GM19099 (cell line): Measurements from ENCODE around the gene GPR42.

Source experiments
- POLR2A ChIP-seq: IDR thresholded peaks from 3 replicates; pipeline ENCODE4 v1.6.1; 2011; ENCODE audit warnings: low read depth; ENCODE audit not compliant: insufficient read length; ENCODE audit errors: extremely low read depth

Gene GPR42

DNA sequence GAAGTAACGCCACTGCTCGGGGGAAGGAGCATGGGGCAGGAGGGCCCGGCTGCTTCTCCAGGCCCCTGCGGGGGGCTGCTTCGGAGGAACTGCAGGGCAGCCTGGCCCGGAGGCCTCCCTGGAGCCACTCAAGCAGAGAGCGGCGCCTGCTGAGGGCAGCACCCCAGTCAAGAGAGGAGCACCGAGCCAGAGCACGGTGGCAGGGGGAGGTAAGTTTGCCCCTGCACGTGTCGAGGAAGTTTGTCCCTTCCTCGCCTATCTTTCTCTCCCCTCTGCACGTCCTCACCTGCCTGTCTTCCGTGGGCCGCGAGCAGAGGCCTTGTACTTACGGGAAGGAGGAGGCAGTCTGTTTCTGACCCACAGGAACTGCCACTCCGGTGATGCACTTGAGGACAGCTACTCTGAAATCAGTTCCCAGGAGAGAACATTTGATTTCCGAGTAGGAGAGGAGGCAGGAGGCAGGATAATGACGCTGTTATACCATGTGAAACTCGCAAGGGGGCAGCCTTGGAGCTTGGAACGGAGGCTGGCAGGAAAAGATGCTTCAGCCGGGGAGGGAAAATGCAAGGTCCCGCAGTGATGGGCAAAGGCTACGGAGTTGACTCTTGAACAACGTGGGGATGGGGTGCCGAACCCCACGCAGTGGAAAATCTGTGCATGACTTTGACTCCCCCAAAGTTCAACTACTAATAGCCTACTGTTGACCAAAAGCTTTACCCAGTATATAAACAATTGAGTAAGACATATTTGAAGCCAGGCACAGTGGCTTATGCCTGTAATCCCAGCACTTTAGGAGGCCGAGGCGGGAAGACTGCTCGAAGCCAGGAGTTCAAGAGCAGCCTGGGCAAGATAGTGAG lies 18.2 kb upstream of the GPR42 start:
- TF ChIP-seq POLR2A, result no peak

DNA sequence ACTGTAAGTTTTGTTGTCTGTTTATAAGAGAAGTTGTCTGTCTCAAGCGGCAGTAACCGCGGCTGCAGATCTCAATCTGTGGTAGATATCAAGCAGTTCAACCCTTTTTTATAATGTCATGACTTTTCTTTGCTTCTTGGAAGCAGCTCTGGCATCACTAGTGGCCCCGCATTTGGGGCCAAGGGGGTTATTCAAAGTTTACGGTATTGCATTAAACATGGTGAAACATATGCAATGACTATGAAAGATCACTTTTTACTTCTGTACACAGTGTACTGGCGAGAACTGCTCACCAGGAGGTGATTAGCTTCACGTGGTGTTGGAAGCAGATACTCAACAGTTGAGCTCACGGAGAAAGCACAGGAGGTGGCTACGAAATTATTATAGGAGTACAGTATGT lies 17.2 kb upstream of the GPR42 start:
- no peak for TF ChIP-seq POLR2A

- no peak for TF ChIP-seq POLR2A
Observed at GRCh38 chr19:35354898-35355297, 16.0 kb upstream of the GPR42 start.

DNA sequence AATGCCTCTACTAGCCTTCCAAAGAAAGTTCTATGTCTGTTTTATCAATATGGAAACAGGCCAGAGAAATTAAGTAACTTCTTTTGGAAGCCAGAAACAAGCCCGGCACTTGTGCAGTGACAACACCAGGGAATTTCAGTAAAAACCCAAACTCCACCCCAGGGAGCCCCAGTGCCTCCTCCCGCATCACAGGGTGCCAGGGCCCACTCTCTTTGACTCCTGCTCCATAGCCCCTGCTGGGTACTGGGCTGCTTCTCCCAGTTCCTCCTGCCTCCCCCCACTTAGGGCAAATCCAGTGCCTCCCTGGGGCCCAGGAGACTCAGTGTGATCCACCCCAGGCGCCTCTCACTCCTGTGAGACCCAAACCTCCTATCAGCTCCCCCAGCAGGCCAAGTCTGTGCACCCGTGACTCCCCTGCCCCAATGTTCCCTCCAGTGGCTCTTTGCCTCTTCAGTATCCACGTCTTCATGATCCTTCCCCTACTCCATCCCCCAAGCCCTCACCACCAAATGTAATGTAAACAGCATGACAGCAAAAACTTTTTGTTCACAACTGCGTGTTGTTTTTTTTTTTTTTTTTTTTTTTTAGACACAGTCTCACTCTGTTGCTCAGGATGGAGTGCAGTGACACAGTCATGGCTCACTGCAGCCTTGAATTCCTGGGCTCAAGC lies 14.9 kb upstream of the GPR42 start:
- TF ChIP-seq POLR2A, result no peak

- no peak for TF ChIP-seq POLR2A
Observed at GRCh38 chr19:35357867-35358573, 12.8 kb upstream of the GPR42 start, which contains the start of gene FFAR3. Gene FFAR3 (plus strand): TSS chr19:35358460. CDS start chr19:35358891, 431 bp downstream.

DNA sequence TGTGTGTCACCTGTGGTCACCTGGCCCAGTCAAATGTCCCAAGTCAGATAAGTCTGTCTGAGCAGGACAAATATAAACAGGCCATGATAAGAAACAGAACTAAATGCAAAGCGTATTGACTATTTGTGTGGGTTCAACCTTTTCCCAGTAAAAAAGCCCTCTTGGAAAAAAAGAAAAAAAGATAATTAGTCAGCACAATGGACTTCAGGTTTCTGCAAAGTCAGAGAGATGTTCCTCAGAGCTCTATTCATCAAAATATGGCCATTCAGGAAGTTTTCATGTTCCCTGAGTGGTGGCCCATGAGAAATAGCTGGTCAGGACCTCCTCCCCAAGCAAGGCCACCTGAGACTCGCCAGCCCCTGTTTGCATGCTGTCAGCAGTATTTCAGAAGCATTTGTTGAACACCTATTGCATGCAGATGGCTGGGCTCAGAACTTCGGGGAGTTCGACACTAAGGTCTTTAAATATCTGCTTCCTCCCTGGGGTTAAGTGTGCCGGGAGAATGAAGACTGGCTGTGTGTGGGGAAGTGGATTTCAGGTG lies 9.9 kb upstream of the GPR42 start:
- TF ChIP-seq POLR2A, result no peak

DNA sequence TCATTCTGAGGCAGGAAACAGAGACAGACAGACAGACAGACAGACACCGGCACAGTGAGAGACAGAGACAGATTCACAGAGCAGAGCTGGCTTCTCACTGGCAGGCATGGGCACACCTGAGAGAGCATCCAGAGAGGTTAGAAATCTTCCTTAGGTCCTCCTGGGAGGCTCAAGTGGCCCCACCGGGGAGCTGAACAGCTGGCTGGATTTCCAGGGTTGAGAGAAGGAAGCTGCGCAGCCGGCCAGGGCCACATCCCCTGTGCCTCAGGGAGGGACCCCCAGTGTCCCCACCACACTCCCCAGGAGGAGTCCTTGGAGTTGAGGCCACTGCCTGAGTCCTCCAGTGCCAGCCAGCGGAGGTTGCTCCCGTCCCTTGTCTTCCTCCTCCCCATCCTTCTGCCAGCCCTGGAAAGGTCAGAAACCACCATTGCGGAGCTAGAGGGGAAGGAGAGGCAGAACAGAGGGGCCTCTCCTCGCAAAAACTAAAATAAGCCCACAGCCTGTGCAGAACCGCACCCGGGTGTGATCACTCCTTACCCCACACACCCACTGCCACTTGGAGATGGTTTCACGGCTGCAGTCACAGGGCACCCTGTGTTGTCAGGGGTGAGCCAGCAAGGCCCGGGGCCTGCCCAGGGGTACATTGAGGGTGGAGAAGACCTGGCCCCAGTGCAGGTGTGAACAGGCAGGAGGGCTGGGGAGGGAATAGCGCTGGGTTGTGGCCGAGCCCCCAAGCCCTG lies 8.4 kb upstream of the GPR42 start:
- TF ChIP-seq POLR2A, result no peak

DNA sequence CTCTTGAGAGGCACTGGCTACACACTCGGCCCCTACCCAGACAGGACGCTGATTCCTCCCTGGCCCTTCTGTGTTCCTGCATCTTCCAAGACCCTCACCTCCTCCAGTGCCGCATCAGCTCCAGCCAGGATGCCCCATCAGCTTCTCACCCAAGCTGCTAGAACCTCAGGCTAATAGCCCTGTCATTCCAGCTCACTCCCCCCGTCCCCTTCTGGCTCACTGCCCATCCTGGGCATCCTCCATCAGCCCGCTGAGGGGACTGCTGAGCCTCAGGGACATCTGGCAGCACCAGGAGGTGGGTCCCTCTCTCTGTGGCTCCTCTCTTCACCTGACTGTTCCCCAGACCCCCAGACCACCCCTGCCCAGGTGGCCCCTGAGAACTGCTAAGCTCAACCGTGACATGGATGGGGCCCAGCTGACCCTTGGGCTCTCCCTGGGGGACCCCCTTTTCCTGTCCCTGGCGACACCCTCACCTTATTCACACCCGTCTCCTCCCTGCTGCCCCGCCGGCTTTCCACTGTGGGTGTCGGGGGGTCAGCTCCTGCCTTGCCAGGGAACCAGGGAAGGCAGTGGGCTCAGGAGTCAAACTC lies 7.8 kb upstream of the GPR42 start:
- no peak for TF ChIP-seq POLR2A

DNA sequence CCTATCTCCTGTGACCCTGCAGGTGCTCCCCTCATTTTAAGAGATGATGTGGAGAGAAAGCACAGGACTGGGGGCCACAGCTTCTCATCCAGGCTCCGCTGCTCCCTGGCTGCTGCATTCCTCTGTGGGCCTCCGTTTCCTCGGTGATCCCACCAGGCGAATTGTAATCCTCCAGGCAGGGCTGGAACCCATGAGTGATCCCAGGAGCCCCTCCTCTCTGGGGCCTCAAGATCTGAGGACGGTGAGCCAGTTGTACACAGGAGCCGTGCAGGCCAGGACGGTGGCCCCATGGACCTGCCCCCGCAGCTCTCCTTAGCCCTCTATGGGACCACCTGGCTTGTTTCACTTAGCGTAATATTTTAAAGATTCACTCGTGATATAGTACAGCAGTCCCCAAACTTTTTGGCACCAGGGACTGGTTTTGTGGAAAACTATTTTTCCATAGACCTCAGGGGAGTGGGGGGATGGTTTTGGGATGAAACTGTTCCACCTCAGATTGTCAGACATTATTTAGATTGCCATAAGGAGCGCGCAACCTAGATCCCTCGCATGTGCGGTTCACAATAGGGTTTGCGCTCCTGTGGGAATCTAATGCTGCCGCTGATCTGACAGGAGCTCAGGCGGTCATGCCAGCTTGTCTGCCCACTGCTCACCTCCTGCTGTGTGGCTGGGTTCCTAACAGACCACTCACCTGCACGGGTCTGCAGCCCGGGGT lies 7.0 kb upstream of the GPR42 start:
- no peak for TF ChIP-seq POLR2A

DNA sequence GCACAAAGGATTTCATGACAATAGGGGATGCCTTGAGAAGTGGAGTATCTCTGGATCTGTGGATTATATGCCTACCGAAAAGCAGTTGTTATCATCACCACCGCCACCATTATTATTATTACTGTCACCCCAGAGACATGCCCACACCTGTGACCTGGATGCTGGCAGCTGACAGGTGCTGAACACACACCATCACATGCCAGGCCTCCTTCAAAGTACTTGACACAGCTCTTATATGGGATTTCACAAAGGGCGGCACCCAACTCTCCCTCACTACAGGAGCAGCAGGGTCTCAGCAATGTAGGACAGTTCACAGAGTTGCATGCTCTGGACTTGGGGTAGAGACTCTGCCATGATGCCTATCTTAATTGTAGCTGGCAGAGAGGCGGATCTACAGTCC lies 5.6 kb upstream of the GPR42 start:
- no peak for TF ChIP-seq POLR2A

- TF ChIP-seq POLR2A, result no peak
Observed at GRCh38 chr19:35368378-35368777, 2.5 kb upstream of the GPR42 start.

DNA sequence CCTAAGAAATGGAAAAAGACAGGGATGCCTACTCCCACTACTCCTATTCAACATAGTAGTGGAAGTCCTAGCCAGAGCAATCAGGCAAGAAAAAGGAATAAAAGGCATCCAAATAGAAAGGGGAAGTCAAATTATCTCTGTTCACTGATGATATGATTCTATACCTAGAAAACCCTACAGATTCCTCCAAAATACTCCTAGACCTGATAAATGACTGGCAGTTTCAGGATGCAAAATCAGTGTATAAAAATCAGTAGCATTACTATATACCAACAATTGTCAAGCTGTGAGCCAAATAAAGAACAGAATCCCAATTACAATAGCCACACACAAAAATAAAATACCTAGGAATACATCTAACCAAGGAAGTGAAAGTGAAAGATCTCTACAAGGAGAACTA lies 1.3 kb upstream of the GPR42 start:
- no peak for TF ChIP-seq POLR2A

DNA sequence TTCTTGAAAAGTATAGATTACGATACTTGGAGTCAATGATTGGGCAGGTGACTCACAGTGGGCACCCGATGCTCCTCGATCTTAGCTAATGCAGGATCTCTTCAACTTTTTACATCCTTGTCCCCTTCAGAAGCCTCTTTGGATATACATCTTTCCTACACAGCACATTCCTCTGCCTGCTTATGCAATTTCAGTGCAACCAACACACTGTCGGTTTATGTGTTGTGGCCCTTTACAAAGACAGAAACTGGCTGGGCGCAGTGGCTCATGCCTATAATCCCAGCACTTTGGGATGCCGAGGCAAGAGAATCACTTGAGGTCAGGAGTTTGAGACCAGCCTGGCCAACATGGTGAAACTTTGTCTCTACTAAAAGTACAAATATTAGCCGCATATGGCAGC lies 2.6 kb downstream of the GPR42 start:
- no peak for TF ChIP-seq POLR2A

- no peak for TF ChIP-seq POLR2A
Observed at GRCh38 chr19:35375505-35376307, 4.8 kb downstream of the GPR42 start.

DNA sequence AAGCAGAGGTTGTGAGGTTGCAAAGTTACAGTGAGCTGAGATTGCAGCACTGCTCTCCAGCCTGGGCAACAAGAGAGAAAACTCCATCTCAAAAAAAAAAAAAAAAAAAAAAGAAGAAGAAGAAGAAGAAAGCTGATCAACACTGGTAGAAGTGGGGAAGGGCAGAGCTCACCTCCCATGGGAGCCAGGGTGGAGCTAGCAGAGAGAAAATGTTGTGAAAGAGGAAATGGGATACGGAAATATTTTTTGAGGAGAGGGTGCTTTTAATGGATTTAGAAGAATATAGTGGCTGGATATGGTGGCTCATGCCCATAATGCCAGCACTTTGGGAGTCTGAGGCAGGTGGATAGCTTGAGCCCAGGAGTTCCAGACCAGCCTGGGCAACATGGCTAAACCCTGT lies 6.8 kb downstream of the GPR42 start:
- no peak for TF ChIP-seq POLR2A
